SK-N-SH treated with all-trans-retinoic acid at 6 μM for 48 hours (cell line): Measurements from ENCODE around the gene MYRF.

Experiments used
- ATAC-seq: fragments of 200-7000 bp; cut with Tn5 transposase; 3 replicates; pipeline ENCODE4 v1.9.1; 2020; ENCODE audit warnings: mild to moderate bottlenecking, moderate library complexity
- CREB5 ChIP-seq: fragments of 250-450 bp; sonication (Bioruptor Pico); IDR thresholded peaks from 2 replicates; pipeline ENCODE4 v1.5.1; 2020; ENCODE audit warnings: low read depth, mild to moderate bottlenecking, moderate library complexity
- ESRRG ChIP-seq: fragments of 250-450 bp; sonication (Bioruptor Pico); IDR thresholded peaks from 2 replicates; pipeline ENCODE4 v1.6.1; 2021; ENCODE audit warnings: mild to moderate bottlenecking
- ISL1 ChIP-seq: fragments of 250-450 bp; sonication (Bioruptor Pico); IDR thresholded peaks from 2 replicates; pipeline ENCODE4 v2.1.2; 2022; ENCODE audit warnings: mild to moderate bottlenecking, moderate library complexity
- PATZ1 ChIP-seq: fragments of 250-450 bp; sonication (Bioruptor Pico); IDR thresholded peaks from 2 replicates; pipeline ENCODE4 v1.8.0; 2020; ENCODE audit warnings: mild to moderate bottlenecking, moderate library complexity, borderline replicate concordance
- POU6F1 ChIP-seq: fragments of 250-450 bp; sonication (Bioruptor Pico); IDR thresholded peaks from 2 replicates; pipeline ENCODE4 v1.8.0; 2021; ENCODE audit warnings: low read depth, mild to moderate bottlenecking, moderate library complexity, borderline replicate concordance
- PPARA ChIP-seq: fragments of 250-450 bp; sonication (Bioruptor Pico); IDR thresholded peaks from 2 replicates; pipeline ENCODE4 v1.5.0; 2020; ENCODE audit warnings: mild to moderate bottlenecking, borderline replicate concordance
- TCF4 ChIP-seq: fragments of 250-450 bp; sonication (Bioruptor Pico); IDR thresholded peaks from 2 replicates; pipeline ENCODE4 v1.8.0; 2021; ENCODE audit warnings: mild to moderate bottlenecking, moderate library complexity, borderline replicate concordance
- TSHZ2 ChIP-seq: fragments of 250-450 bp; sonication (Bioruptor Pico); IDR thresholded peaks from 2 replicates; pipeline ENCODE4 v1.5.0; 2020; ENCODE audit warnings: mild to moderate bottlenecking, moderate library complexity
- ZFP30 ChIP-seq: fragments of 450-650 bp; formaldehyde crosslinking; IDR thresholded peaks from 2 replicates; pipeline ENCODE4 v1.5.0; 2022; ENCODE audit warnings: mild to moderate bottlenecking, moderate library complexity
- ZNF8 ChIP-seq: fragments of 450-650 bp; formaldehyde crosslinking; IDR thresholded peaks from 2 replicates; pipeline ENCODE4 v1.5.0; 2020; ENCODE audit warnings: mild to moderate bottlenecking, moderate library complexity

MYRF gene

GRCh38 chr11:61811831-61812230, 59.4 kb downstream of the MYRF start (continued):
- no peak for TF ChIP-seq PATZ1

GRCh38 chr11:61812736-61813411, 60.4 kb downstream of the MYRF start:
- TF ChIP-seq TCF4 (CRISPR knock-in tag) (no peak), ESRRG (CRISPR knock-in tag) (no peak), PPARA (CRISPR knock-in tag) (no peak), PATZ1 (no peak), ZNF8 (CRISPR knock-in tag) (no peak)
- TF ChIP-seq, all 23 proteins: peak for 0
- no peak for ATAC-seq

- ATAC-seq = no peak
- no peak for TF ChIP-seq ISL1 (CRISPR knock-in tag)
- 0 out of 2 replicates have a peak, but pooled peaks have one; percentile 14 for TF ChIP-seq ZNF8 (CRISPR knock-in tag)
These were observed 62.0 kb downstream of the MYRF start for GRCh38 chr11:61814247-61814957.

GRCh38 chr11:61814958-61815789, 62.7 kb downstream of the MYRF start:
- peak; percentile 85 for ATAC-seq
- TF ChIP-seq POU6F1 (CRISPR knock-in tag) = no peak
- 0 out of 2 replicates have a peak, but pooled peaks have one; percentile 43 for TF ChIP-seq CREB5 (CRISPR knock-in tag)
- TF ChIP-seq TSHZ2 (CRISPR knock-in tag) = 0 out of 2 replicates have a peak, but pooled peaks have one; percentile 21
- TF ChIP-seq ZFP30 (CRISPR knock-in tag) = peak; percentile 30; the same call in 1 of the 2 replicates
